Keratinocyte (primary cell): ENCODE measurements around the gene GFRA4.

Experiments
- EZH2 ChIP-seq: IDR thresholded peaks from one replicate; pipeline ENCODE4 v1.6.1; 2012; ENCODE audit warnings: inconsistent platforms, mild to moderate bottlenecking, low read length, moderate library complexity
- TF ChIP-seq, protein P1 (sequence below), 3 experiments: IDR thresholded peaks in 1 of 3; conservative IDR thresholded peaks in 1 of 3; optimal IDR thresholded peaks in 1 of 3; 2 replicates in 2 of 3; 3 replicates in 1 of 3; pipeline versions ENCODE3 to v1.5.1; 2011; ENCODE audit warnings: low read length in 3 of 3, mild to moderate bottlenecking in 3 of 3, moderate library complexity in 2 of 3, control low read depth in 1 of 3, inconsistent platforms in 1 of 3; ENCODE audit not compliant: insufficient read depth in 2 of 3; ENCODE audit errors: extremely low read depth in 1 of 3

DNA sequence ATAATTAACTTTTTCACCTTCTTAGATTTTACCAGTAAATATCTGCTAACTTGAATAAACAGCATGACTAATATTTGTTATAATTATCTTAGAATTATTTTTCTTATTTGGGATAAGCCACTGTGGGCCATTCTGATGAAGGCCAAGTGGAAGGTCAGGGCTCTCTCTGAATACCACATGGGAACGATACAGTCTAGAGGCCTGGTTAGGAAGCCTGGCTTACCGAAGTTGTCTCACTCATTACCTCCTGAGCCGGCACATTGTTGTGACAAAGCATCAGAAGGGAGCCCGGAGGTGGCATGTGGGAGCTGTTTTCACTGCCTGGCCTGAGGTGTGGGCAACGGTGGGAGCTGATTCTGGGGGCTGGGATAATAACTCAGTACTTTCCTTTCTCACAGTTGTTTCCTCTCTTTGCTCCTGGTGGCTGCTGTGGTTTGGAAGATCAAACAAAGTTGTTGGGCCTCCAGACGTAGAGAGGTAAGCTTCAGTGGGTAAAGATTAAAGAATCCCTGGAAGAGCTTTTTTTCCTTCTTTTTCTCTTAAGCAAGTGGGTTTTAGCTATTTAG lies 29.2 kb downstream of the GFRA4 start:
- TF ChIP-seq, protein P1, sequence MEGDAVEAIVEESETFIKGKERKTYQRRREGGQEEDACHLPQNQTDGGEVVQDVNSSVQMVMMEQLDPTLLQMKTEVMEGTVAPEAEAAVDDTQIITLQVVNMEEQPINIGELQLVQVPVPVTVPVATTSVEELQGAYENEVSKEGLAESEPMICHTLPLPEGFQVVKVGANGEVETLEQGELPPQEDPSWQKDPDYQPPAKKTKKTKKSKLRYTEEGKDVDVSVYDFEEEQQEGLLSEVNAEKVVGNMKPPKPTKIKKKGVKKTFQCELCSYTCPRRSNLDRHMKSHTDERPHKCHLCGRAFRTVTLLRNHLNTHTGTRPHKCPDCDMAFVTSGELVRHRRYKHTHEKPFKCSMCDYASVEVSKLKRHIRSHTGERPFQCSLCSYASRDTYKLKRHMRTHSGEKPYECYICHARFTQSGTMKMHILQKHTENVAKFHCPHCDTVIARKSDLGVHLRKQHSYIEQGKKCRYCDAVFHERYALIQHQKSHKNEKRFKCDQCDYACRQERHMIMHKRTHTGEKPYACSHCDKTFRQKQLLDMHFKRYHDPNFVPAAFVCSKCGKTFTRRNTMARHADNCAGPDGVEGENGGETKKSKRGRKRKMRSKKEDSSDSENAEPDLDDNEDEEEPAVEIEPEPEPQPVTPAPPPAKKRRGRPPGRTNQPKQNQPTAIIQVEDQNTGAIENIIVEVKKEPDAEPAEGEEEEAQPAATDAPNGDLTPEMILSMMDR (optimal IDR thresholded peaks at IDR 0.05 in 1 of 3, IDR thresholded peaks at IDR 0.05 in 1 of 3, conservative IDR thresholded peaks at IDR 0.05 in 1 of 3; ENCODE audit: extremely low read depth in 1 of 3, insufficient read depth in 2 of 3, low read length in 3 of 3): no peak
- TF ChIP-seq EZH2: no peak
